ENCODE data around the gene LRRC37B.
"Not testable (repeated sequence)": the region's sequence is repeated elsewhere in the genome, so short reads cannot be mapped to it uniquely, and the experiment has no call there.

Gene LRRC37B

GRCh38 chr17:32042266-32042665, 35.1 kb downstream of the LRRC37B start:
- not testable (repeated sequence) for DNase-seq

GRCh38 chr17:32045611-32046010, 38.4 kb downstream of the LRRC37B start:
- DNase-seq, result not testable (repeated sequence)

DNA sequence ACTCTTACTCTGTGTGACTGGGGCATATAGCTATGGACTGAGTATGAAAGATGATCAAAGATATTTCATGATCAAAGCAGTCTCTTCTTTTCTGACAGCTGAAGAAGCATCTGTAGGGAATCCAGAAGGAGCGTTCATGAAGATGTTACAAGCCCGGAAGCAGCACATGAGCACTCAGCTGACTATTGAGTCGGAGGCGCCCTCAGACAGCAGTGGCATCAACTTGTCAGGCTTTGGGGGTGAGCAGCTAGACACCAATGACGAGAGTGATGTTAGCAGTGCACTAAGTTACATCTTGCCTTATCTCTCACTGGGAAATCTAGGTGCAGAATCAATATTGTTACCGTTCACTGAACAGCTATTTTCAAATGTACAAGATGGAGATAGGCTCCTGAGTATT, 40.5 kb downstream of the LRRC37B start:
- DNase-seq, result not testable (repeated sequence)

DNA sequence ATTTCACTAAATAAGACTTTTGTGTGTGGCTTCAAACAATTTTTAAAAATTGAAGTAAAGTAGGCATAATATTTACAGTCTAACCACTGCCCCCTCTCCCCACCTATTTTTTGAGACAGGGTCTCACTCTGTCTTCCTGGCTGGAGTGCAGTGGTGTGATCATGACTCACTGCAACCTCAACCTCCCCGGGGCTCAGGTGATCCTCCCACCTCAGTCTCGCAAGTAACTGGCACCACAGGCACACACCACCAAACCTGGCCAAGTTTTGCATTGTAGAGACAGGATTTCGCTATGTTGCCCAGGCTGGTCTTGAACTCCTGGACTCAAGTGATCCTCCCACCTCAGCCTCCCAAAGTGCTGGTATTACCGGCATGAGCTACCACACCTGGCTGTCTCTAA, 47.8 kb downstream of the LRRC37B start:
- not testable (repeated sequence) for DNase-seq

GRCh38 chr17:32055425-32055824, 48.2 kb downstream of the LRRC37B start:
- DNase-seq, result not testable (repeated sequence)

DNA sequence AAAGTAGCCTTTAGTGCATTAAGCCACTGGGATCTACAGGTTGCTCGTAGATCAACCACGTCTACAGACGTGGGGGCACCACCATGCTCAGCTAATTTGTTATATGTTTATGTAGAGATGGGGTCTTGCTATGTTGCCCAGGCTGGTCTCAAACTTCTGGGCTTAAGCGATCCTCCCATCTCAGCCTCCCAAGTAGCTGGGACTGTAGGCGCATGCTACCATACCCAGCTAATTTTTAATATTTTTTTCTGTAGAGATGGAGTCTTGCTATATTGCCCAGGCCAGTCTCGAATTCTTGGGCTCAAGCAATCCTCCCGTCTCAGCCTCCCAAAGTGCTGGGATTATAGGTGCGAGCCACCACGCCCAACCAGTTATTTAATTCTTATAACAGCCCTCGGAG, 49.3 kb downstream of the LRRC37B start:
- not testable (repeated sequence) for DNase-seq

- DNase-seq, result not testable (repeated sequence)
These were observed 50.4 kb downstream of the LRRC37B start for GRCh38 chr17:32057460-32058105.

DNA sequence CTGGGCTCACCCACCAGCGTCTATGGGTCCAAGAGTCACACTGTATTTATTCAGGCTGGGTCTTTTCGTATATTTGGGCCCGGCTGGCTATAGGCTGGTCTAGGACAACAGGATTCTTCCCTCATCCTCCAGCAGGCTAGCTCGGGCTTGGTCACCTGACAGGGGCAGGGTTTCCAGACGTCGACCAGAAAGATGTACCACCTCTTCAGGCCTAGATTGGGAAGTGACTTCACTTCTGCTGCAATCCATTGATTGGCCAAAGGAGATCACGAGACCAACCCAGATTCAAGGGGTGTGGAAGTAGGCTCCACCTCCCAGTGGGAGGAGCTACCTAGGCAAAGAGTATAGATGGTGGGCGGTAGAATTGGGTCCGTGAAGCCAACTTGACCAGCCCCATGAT, 53.5 kb downstream of the LRRC37B start:
- DNase-seq, result not testable (repeated sequence)

GRCh38 chr17:32061840-32062239, 54.7 kb downstream of the LRRC37B start:
- not testable (repeated sequence) for DNase-seq

DNA sequence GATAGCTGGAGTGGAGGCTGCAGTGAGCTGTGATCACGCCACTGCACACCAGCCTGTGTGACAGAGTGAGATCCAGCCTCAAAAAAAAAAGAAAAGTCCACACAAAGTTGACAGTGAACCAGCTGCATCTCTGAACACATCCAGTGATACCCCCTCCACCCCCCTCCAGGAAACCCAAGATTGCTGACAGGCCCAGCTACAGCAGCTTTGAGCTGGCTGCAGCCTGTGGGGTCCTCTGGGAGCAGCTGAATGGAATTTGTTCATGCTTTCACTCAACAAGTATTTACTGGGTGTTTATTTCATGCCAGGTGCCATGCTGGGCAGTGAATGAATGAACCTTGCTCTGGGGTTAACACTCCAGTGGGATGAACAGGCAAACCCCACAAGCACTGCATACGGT, 56.9 kb downstream of the LRRC37B start:
- not testable (repeated sequence) for DNase-seq

GRCh38 chr17:32066123-32066680, 59.0 kb downstream of the LRRC37B start:
- DNase-seq, result not testable (repeated sequence)

DNA sequence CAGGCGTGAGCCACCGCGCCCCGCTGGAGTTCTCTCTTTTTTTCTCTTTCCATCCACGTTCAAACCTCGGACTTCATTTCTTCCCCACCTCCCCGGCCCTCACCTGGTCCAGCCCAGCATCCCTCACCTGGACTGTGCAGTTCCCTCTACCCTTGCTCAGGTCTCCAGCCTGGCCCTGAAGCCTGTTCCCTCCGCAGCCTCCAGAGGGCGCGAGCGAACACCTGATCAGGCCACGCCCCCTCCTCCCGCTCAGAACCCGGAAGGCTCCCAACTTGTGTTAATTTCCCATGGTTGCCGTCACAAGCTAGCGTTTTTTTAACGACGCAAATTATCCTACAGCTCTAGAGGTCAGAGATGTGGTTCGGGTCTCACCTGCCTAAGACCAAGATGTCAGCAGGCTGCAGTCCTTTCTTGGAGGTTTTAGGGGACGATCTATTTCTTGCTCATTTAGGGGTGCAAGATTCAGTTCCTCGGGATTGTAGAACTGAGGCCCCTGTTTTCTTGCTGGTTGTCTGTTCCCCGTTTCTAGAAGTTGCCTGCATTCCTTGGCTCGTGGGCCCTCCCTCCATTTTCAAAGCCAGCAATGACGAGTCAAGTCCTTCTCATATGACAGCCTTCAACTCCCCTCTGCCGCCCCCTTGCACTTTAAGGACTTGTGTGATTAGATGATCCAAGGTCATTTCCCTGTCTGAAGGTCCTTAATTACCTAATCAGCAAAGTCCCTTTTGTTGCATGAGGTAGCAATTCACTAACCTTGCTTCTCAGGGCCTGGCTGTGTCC, 59.9 kb downstream of the LRRC37B start:
- not testable (repeated sequence) for DNase-seq

DNA sequence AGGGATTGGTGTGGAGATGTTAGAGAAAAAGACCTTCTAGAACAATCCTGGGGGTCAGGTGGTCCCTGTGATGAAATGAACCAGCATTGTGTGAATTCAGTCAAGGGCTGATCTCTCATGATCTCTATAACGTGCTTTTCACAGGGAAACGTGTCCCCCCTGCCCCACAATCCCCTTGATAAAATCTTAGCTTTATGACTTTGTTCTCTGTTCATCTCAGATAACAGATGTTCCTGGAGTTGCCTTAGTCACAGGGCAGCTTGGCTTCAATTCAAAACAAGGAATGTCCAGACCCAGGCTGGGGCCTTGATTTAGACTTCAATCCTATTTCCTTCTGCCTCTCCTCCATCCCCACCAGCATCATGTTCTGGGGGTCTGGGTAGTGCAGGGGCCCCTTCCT, 61.9 kb downstream of the LRRC37B start:
- not testable (repeated sequence) for DNase-seq

DNA sequence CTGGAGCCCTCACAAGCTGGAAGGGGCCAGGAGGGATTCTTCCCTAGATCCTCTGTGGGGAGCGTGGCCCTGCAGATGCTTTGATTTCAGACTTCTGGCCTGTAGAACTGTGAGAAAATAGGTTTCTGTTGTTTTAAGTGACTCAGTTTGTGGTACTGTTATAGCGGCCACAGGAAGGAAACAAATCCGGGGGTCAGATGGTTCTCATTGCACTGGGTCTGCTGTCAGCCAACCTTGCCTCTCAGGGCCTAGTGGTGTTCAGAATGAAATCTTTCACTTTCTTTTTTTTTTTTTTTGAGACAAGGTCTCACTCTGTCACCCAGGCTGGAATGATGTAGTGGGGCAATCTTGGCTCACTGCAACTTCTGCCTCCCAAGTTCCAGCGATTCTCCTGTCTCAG, 64.8 kb downstream of the LRRC37B start:
- peak; percentile 19 for DNase-seq

DNA sequence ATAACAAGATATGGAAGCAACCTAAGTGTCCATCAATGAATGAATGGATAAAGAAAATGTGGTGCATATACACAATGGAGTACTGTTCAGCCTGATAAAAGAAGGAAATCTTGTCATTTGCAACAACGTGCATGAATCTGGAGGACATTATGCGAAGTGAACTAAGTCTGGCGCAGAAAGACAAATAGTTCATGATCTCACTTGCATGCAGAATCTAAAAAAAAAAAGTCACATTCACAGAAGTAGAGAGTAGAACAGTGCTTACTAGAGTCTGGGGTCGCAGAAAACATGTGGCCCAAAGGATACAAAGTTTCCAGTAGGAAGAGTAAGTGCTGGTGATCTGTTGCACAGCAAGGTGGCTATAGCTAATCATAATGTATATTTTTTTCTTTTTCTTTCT, 65.9 kb downstream of the LRRC37B start:
- not testable (repeated sequence) for DNase-seq

- DNase-seq, result peak; percentile 84
These were observed 72.6 kb downstream of the LRRC37B start for GRCh38 chr17:32079753-32080152.

GRCh38 chr17:32083550-32083979, 76.4 kb downstream of the LRRC37B start:
- DNase-seq, result not testable (repeated sequence)

- not testable (repeated sequence) for DNase-seq
These were observed 77.1 kb downstream of the LRRC37B start for GRCh38 chr17:32084003-32084941.

- not testable (repeated sequence) for DNase-seq
These were observed 78.0 kb downstream of the LRRC37B start for GRCh38 chr17:32084942-32085829.

GRCh38 chr17:32086833-32087232, 79.7 kb downstream of the LRRC37B start:
- DNase-seq, result not testable (repeated sequence)

DNA sequence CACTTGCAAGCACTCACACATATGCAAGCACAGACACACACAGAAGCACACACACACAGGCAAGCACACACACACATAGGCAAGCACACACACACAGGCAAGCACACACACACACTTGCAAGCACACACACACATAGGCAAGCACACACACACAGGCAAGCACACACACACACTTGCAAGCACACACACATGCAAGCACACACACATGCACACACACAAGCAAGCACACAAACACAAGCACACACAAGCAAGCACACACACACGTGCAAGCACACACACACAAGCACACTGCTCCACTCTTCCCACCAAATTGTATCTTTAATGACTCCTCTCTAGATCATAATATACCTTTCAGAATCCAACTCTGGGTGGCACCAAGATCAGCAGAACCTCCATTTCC, 84.9 kb downstream of the LRRC37B start:
- not testable (repeated sequence) for DNase-seq

DNA sequence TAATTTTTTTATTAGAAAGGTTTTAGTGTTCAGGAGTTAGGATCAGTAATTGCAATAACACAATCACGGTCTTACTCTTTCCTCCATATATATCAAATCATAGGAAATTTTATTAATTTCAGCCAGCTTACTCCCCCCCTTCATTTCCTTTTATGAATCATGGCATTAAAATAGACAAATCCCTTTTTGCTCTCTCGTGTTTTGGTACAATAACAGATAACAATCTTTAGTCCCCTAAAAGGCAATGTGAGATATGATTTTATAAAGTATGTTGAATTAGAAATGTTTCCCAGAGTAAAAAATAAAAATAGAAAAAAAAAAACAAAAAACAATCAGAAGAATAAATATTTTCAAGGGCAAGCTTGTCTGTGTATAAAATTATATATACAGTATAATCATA, 92.5 kb downstream of the LRRC37B start:
- DNase-seq, result no peak
